Mesodermal cell (in vitro differentiated cells): Measurements from ENCODE around the gene NACC1.
"Not testable (repeated sequence)": the region's sequence is repeated elsewhere in the genome, so short reads cannot be mapped to it uniquely, and the experiment has no call there.

Experiments
- H3K27ac ChIP-seq: 2 replicates; pipeline ENCODE4 v1.7.0; 2013; ENCODE audit warnings: mild to moderate bottlenecking, low read depth, low read length, moderate library complexity; ENCODE audit not compliant: severe bottlenecking
- H3K36me3 ChIP-seq: 2 replicates; pipeline ENCODE4 v1.7.1; 2013; ENCODE audit warnings: mild to moderate bottlenecking, low read length, moderate library complexity; ENCODE audit not compliant: control insufficient read depth, insufficient read depth
- H3K4me1 ChIP-seq: one replicate; pipeline ENCODE4 v1.7.1; 2013; ENCODE audit warnings: mild to moderate bottlenecking, low read length; ENCODE audit not compliant: insufficient read depth, control insufficient read depth, poor library complexity, severe bottlenecking
- H3K4me3 ChIP-seq: 2 replicates; pipeline ENCODE4 v1.7.0; 2013; ENCODE audit warnings: low read length, control low read depth, mild to moderate bottlenecking; ENCODE audit not compliant: insufficient read depth, poor library complexity, severe bottlenecking; ENCODE audit errors: extremely low read depth
- H3K9me3 ChIP-seq: 2 replicates; pipeline ENCODE4 v1.7.1; 2013; ENCODE audit warnings: mild to moderate bottlenecking, low read length, moderate library complexity; ENCODE audit not compliant: control insufficient read depth
- WGBS, 2 experiments: methylation state at CpG; one replicate each; pipeline ENCODE4 v1.1.5; 2013; ENCODE audit warnings: missing lambda C conversion rate in 2 of 2; ENCODE audit not compliant: insufficient coverage in 2 of 2; 5-methylcytosine and 5-hydroxymethylcytosine counted together

The NACC1 gene

DNA sequence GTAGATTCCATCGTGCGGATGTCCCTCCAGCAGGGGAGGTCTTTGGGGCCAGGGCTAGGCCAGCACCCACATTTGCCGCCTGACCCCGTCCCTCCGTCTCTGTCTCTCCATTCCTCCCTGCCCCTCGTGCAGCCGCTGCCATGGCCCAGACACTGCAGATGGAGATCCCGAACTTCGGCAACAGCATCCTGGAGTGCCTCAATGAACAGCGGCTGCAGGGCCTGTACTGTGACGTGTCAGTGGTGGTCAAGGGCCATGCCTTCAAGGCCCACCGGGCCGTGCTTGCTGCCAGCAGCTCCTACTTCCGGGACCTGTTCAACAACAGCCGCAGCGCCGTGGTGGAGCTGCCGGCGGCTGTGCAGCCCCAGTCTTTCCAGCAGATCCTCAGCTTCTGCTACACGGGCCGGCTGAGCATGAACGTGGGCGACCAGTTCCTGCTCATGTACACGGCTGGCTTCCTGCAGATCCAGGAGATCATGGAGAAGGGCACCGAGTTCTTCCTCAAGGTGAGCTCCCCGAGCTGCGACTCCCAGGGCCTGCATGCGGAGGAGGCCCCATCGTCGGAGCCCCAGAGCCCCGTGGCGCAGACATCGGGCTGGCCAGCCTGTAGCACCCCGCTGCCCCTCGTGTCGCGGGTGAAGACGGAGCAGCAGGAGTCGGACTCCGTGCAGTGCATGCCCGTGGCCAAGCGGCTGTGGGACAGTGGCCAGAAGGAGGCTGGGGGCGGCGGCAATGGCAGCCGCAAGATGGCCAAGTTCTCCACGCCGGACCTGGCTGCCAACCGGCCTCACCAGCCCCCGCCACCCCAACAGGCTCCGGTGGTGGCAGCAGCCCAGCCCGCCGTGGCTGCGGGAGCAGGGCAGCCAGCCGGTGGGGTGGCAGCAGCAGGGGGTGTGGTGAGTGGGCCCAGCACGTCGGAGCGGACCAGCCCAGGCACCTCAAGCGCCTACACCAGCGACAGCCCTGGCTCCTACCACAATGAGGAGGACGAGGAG, 17.3 kb downstream of the NACC1 start:
- WGBS, 2 experiments = 96 to 97% methylated on average over 49 to 59 of the region's 60 CpGs

DNA sequence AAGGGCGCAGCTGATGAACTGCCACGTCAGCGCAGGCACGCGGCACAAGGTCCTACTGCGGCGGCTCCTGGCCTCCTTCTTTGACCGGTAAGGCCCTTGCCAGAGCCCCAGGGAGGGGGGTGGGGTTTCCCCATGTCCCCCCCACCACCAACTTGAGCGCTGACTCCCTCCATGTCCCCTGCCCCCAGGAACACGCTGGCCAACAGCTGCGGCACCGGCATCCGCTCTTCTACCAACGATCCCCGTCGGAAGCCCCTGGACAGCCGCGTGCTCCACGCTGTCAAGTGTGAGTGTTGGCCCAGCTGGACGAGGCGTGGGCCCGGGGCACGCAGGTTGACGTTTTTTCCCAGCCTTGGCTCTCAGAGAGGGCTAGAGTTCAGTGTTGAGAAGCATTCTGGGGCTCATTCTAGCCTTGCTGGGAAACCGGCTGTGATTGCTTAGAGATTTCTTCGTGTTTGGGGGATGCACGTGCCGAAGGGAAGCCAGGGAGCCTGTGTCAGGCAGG, 19.3 kb downstream of the NACC1 start:
- Histone ChIP-seq H3K4me3 (no peak overlapping the region), H3K9me3 (no peaks in the 10 kb centered on the region), H3K4me1 (no peaks in the 10 kb centered on the region), H3K36me3 (peaks cover 71% of the 10 kb centered on the region), H3K27ac (no peak overlapping the region)
- WGBS, 2 experiments = 97 to 98% methylated on average over 18 to 26 of the region's 28 CpGs

More for the DNA sequence above, 17.3 kb downstream of the NACC1 start:
- H3K4me3 ChIP-seq = no peak overlapping the region
- no peaks in the 10 kb centered on the region for H3K4me1 ChIP-seq
- H3K9me3 ChIP-seq = no peaks in the 10 kb centered on the region
- peaks cover 73% of the 10 kb centered on the region for H3K36me3 ChIP-seq
- H3K27ac ChIP-seq = no peak overlapping the region

DNA sequence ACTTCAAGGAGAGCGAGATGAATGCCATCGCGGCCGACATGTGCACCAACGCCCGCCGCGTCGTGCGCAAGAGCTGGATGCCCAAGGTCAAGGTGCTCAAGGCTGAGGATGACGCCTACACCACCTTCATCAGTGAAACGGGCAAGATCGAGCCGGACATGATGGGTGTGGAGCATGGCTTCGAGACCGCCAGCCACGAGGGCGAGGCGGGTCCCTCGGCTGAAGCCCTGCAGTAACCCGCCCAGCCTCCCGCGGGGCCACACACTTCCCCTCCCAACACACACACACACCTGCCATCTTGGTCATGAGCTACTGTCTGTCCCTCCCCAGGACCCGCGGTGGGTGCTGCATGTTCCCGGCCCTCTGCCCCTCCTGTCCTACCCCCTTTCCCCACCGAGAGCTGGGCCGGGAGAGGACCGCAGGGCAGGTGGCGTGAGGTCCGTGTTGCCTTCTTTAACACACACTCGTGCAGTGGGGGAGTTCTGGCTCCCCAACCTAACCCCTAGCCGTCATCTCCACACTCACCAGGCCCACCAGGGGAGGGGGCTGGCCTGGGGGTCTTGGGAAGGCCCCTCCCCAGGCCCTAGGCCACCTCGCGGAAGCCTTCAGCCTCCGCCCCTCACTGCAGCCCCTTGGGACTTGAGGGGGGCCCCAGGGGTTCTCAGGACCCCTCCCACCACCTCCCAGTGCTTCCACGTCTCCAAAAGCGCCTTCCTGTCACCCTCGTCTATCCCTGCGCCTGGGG, 20.3 kb downstream of the NACC1 start:
- Histone ChIP-seq H3K4me3 (no peak overlapping the region), H3K36me3 (peaks cover 61% of the 10 kb centered on the region), H3K4me1 (no peaks in the 10 kb centered on the region), H3K27ac (no peak overlapping the region), H3K9me3 (no peaks in the 10 kb centered on the region)
- WGBS, 2 experiments = 95 to 96% methylated on average over 26 to 37 of the region's 40 CpGs

DNA sequence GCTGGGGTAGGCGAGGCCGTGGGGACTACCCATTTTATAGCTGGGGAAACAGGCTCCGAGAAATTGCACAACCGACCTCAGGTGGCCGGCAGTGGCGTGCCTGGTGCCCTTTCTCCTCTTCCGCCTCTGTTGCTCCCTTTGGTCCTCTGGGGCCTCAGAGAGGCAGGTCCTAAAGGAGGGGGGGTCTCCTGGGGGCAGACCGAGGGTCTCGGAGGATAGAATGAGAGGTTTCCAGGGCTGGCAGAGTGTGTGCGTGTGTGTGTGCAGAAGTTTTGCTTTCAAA, 20.8 kb downstream of the NACC1 start:
- Histone ChIP-seq H3K27ac (no peak overlapping the region), H3K4me3 (no peak overlapping the region), H3K36me3 (peaks cover 59% of the 10 kb centered on the region), H3K9me3 (no peaks in the 10 kb centered on the region), H3K4me1 (no peaks in the 10 kb centered on the region)
- 85 to 93% methylated on average over 4 to 7 of the region's 10 CpGs for WGBS, 2 experiments

DNA sequence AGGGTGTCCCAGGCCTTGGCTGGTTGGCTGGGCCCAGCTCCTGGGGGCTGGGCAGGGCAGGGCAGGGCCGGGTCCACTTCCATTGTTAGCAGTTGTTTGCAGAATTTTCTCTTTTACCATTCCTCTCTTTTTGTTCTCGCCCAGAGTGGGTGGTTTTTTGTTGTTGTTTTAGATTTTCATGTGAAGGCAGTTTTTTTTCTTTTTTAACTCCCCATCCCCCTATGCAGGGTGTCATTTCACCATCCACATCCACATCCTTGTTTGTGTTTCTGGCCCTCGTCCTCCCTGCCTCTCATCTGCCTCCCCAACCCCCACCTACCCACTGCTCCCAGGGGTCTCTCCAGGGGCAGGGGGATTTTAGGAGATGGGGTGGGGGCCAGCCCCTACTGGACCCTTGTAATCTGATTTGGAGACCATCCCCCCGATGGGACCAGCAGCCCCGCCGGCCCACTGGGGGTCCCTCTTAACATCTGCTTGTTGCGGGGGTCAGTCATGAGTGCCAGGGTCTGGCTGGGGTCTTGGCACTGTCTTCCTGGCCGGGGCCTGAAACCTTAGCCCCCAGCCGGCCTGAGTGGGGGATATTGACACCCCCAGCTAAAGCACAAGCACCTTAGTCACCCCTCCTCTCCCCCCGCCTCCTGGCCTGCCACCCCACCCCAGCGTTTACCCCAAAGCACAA, 21.7 kb downstream of the NACC1 start:
- H3K4me1 ChIP-seq = no peaks in the 10 kb centered on the region
- H3K4me3 ChIP-seq = no peak overlapping the region
- no peaks in the 10 kb centered on the region for H3K9me3 ChIP-seq
- WGBS, 2 experiments = 90 to 100% methylated on average over 3 to 5 of the region's 11 CpGs
- H3K36me3 ChIP-seq = peaks cover 58% of the 10 kb centered on the region
- no peak overlapping the region for H3K27ac ChIP-seq

DNA sequence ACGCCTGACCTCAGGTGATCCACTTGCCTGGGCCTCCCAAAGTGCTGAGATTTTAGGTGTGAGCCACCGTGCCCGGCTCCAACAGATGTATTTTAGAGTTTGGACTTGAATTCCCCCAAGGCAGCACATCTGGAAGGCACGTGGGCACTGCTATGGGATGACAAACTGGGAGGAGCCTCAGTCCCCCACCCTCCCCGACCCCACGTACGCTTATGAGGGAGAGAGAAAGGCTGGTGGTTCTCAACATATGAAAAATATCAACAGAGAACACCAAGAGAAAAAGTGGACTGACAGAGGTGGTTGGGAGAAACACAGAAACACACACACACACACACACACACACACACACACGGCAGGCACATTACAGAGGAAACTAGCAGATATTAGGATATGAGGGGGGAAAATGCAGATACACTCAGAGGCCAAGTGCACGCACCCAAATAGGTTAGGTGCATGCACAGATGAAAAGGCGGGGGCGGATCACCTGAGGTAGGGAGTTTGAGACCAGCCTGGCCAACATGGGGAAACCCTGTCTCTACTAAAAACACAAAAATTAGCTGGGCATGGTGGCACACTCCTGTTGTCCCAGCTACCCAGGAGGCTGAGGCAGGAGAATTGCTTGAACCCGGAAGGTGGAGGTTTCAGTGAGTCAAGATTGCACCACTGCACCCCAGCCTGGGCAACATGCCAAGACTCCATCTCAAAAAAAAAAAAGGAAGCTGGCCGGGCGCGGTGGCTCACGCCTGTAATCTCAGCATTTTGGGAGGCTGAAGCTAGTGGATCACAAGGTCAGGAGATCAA, 28.9 kb downstream of the NACC1 start:
- WGBS, 2 experiments = 90 to 94% methylated on average over 7 to 8 of the region's 16 CpGs
- no peak overlapping the region for H3K4me3 ChIP-seq
- H3K9me3 ChIP-seq = no peaks in the 10 kb centered on the region
- H3K27ac ChIP-seq = no peak overlapping the region
- H3K4me1 ChIP-seq = no peaks in the 10 kb centered on the region
- peaks cover 11% of the 10 kb centered on the region for H3K36me3 ChIP-seq

DNA sequence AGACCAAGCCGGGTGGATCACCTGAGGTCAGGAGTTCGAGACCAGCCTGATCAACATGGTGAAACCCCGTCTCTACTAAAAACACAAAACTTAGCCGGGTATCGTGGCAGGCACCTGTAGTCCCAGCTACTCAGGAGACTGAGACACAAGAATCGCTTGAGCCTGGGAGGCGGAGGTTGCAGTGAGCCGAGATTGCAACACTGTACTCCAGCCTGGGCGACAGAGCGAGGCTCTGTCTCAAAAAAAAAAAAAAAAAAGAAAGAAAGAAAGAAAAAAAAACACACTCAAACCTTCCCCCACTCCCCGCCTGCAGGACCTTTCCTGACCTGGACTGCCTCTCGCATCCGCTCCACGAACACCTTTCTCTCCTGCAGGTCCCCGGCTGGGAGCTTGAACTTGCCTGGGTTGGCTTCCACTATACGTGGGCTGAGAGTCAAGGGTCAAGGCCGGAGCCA, 31.1 kb downstream of the NACC1 start:
- not testable (repeated sequence) for H3K27ac ChIP-seq, H3K9me3 ChIP-seq, H3K4me1 ChIP-seq
- WGBS, 2 experiments = 62 to 88% methylated on average over 5 to 14 of the region's 17 CpGs
- H3K36me3 ChIP-seq = peaks cover 16% of the 10 kb centered on the region
- peak overlapping the region; percentile 99 for H3K4me3 ChIP-seq

DNA sequence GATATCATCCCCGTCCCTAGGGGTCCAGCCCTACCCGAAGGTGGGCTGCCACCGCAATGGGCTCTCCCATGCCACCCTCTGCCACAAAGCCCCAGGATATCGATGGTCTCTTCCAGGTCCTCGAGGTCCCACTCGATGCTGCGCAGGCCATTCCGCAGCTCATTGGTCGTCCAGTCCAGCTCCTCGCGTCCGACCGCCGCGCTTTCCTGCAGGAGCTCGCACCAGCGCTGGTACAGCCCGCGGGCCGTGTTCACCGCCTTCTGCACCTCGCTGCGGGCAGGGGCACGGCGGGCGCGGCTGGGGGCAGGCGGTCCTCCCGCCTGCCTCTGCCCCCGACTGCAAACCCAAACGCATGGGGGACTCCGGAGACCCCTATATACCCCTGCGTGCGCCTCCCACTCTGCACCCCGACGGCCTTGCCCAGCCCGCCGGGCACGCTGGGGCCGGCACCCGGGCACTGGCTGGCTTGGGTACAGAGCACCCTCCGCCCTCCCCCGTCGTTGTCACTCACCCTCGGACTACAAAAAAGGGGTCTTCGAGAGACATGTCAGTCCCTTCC, 31.6 kb downstream of the NACC1 start:
- H3K36me3 ChIP-seq = peaks cover 16% of the 10 kb centered on the region
- 0 to 1% methylated on average over 37 to 43 of the region's 46 CpGs for WGBS, 2 experiments
- no peaks in the 10 kb centered on the region for H3K9me3 ChIP-seq
- H3K27ac ChIP-seq = peak overlapping the region; percentile 43
- peak overlapping the region; percentile 99 for H3K4me3 ChIP-seq
- H3K4me1 ChIP-seq = no peaks in the 10 kb centered on the region

DNA sequence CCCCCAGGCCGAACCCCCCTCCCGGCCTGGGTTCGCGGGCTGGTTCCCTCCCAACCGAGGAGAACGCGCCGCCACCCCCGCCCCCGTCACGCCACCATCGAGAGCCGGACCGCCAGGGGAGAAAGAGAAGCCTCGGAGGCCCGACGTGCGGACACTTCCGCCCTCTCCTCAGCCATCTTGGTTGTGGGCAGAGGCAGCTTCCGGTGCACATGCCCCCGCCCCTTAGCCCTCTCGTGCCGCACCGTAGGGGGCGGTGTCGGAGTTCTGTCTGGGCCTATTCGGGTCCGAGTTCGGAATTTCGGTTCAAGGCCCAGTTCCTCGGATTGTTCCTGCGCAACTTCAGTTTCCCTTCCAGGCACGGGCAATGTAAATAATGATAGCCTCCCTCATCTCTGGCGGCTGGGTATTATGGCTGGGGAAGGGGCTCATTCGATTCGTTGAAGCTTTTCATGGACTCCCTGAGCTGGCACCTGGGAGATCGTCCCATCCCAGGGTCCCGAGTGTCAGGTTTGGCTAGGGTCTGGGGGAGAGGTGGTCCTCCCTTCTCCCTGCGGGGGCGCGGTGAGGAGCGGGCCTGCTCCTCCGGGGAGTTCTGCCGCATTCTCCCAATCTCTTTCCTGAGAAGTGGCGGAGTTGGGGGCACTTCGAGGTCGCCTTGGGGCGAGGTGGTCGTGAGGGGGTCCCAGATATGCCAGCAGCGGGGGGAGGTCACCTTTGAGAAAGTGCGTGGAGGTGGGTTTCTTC, 32.3 kb downstream of the NACC1 start, which contains the start of the genes IER2 and STX10:
IER2 (plus strand) TSS at position 225 of the 744 bp plus-strand sequence. CDS start 2,776 bp downstream, outside the sequence.
STX10 (minus strand) TSS at position 189 of the 744 bp plus-strand sequence. CDS start 202 bp downstream, outside the sequence.
- H3K36me3 ChIP-seq = peaks cover 16% of the 10 kb centered on the region
- peak within 1 kb of the TSS; percentile 99 for H3K4me3 ChIP-seq
- peak within 1 kb of the TSS; percentile 91 for H3K27ac ChIP-seq
- H3K4me1 ChIP-seq = no peaks in the 10 kb centered on the region
- 0% methylated on average over 28 to 39 of the region's 51 CpGs for WGBS, 2 experiments
- H3K9me3 ChIP-seq = no peaks in the 10 kb centered on the region
